Bronchial epithelial cell (primary cell): ENCODE data around the gene ZNF428. TPM values are rescaled to one million over a fixed set of nuclear protein-coding genes. Genes with fewer than 3 reads are reported as not detected.

ENCODE experiments used
- DNase-seq: peaks from one replicate; pipeline ENCODE4 v3.0.0-alpha.2; 2010; ENCODE audit warnings: low read depth
- FAIRE-seq: peaks from 2 replicates; lab custom pipeline; 2011; peaks lifted over from hg19 to GRCh38; lab: Jason Lieb, UNC
- H3K27me3 ChIP-seq: 2 replicates; pipeline ENCODE4 v1.5.1; 2011; ENCODE audit warnings: low read length; ENCODE audit not compliant: control insufficient read depth, insufficient read depth
- H3K36me3 ChIP-seq: 2 replicates; pipeline ENCODE4 v1.5.1; 2011; ENCODE audit warnings: low read length; ENCODE audit not compliant: control insufficient read depth, insufficient read depth
- H3K4me3 ChIP-seq: 2 replicates; pipeline ENCODE4 v1.5.1; 2011; ENCODE audit warnings: mild to moderate bottlenecking, low read depth, low read length, control low read depth
- total RNA-seq: library from RNA; depleted of rRNA; stranded (reverse); fragments of >200 nt; gene quantifications from 2 replicates; pipeline ENCODE4 v1.2.1, GENCODE V29; 2014
- TF ChIP-seq, protein P1 (sequence below): IDR thresholded peaks from 2 replicates; pipeline ENCODE4 v1.5.1; 2011; ENCODE audit warnings: mild to moderate bottlenecking, moderate library complexity, low read length, control low read depth, inconsistent platforms; ENCODE audit not compliant: insufficient read depth, severe bottlenecking

ZNF428 gene
- total RNA-seq, 1 donor from 2014 or later, result 14.5 TPM

GRCh38 chr19:43664018-43664417, 44.6 kb upstream of the ZNF428 start:
- Histone ChIP-seq H3K4me3 (no peak overlapping the region), H3K27me3 (no peaks in the 10 kb centered on the region), H3K36me3 (peaks cover 13% of the 10 kb centered on the region)
- DNase-seq (no peak), FAIRE-seq (peak; percentile 23)
- TF ChIP-seq, protein P1, sequence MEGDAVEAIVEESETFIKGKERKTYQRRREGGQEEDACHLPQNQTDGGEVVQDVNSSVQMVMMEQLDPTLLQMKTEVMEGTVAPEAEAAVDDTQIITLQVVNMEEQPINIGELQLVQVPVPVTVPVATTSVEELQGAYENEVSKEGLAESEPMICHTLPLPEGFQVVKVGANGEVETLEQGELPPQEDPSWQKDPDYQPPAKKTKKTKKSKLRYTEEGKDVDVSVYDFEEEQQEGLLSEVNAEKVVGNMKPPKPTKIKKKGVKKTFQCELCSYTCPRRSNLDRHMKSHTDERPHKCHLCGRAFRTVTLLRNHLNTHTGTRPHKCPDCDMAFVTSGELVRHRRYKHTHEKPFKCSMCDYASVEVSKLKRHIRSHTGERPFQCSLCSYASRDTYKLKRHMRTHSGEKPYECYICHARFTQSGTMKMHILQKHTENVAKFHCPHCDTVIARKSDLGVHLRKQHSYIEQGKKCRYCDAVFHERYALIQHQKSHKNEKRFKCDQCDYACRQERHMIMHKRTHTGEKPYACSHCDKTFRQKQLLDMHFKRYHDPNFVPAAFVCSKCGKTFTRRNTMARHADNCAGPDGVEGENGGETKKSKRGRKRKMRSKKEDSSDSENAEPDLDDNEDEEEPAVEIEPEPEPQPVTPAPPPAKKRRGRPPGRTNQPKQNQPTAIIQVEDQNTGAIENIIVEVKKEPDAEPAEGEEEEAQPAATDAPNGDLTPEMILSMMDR, result no peak

- DNase-seq (no peak), FAIRE-seq (no peak)
- TF ChIP-seq, protein P1, result peak; percentile 37
- H3K4me3 ChIP-seq, result no peak overlapping the region
- no peaks in the 10 kb centered on the region for H3K27me3 ChIP-seq
- peaks cover 15% of the 10 kb centered on the region for H3K36me3 ChIP-seq
Observed at GRCh38 chr19:43662487-43662886, 43.1 kb upstream of the ZNF428 start.

DNA sequence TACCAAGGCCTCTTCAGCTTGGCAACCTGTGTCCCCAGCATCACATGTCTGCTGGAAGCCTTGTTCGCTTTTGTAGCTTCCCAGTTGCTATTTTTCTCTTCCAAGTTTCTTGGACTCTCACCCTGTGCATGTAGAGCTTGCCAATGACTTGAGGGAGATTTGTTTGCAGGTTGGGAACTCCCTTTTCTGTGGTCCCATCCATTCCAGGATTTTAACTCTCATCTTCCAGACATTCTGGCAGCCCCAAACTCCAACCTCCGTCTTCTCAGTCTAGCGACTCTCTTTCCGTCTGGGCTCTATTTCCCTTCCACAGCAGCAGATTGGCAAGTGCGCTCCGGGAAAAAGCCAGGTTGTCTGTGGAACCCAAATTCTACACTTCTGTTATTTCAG, 41.5 kb upstream of the ZNF428 start:
- DNase-seq (no peak), FAIRE-seq (no peak)
- Histone ChIP-seq H3K4me3 (no peak overlapping the region), H3K27me3 (no peaks in the 10 kb centered on the region), H3K36me3 (peaks cover 12% of the 10 kb centered on the region)
- TF ChIP-seq, protein P1, result no peak

- no peak overlapping the region for H3K4me3 ChIP-seq
- peaks cover 13% of the 10 kb centered on the region for H3K36me3 ChIP-seq
- FAIRE-seq, result no peak
- no peak for DNase-seq
- no peaks in the 10 kb centered on the region for H3K27me3 ChIP-seq
- TF ChIP-seq, protein P1, result no peak
Observed at GRCh38 chr19:43660301-43660970, 41.0 kb upstream of the ZNF428 start.

GRCh38 chr19:43658494-43658893, 39.1 kb upstream of the ZNF428 start:
- TF ChIP-seq, protein P1, result no peak
- FAIRE-seq (no peak), DNase-seq (no peak)
- Histone ChIP-seq H3K27me3 (no peaks in the 10 kb centered on the region), H3K36me3 (peaks cover 11% of the 10 kb centered on the region), H3K4me3 (no peak overlapping the region)

DNA sequence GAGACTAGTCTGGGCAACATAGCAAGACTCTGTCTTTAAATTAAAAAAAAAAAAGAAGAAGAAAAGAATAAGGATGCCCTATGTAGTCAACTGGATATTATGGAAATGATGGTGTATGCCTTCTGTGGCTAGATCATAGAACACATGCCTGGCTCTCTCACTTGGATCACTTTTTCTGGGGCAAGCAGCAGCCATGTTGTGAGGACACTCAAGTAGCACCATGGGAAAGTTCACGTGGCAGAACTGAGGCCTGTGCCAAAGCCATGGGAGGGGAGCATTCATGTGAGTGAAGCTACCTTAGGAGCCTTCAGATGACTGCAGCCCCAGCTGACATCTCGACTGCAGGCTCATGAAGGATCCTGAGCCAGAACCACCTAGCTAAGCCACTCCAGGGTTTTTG, 38.6 kb upstream of the ZNF428 start:
- Histone ChIP-seq H3K36me3 (peaks cover 11% of the 10 kb centered on the region), H3K4me3 (no peak overlapping the region), H3K27me3 (no peaks in the 10 kb centered on the region)
- DNase-seq (no peak), FAIRE-seq (no peak)
- TF ChIP-seq, protein P1, result no peak
